ENCODE data around the gene CCDC191.

CCDC191 gene

DNA sequence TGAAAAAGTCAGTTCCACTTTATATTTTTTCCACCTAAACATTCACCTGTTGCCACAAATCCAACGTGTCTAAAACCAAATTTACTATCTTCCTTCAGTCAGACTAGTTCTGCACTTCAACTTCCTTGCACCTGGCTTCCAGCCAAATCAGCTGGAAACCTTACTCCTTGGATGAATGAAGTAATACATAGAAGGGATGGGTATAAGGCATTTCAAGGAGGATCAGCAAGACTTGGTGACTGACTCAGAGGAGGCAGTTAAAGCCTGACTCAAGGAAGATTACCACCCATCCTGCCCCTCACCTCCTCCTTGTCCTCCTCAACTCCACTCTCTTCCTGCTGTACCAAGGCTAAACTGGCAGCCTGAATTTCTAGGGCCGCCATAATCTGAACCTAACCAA lies 37.3 kb upstream of the CCDC191 start:
- ChIA-PET CTCF (no interaction called here), POLR2A (no interaction called here)
- Histone ChIP-seq H3K9me3 (ENCODE audit: control insufficient read depth, insufficient read depth, low read depth, low read length) (no peaks in the 10 kb centered on the region), H3K4me1 (ENCODE audit: control insufficient read depth, insufficient read depth, low read length) (0 out of 2 replicates have a peak, but pooled peaks cover 2% of the 10 kb centered on the region), H3K36me3 (ENCODE audit: control insufficient read depth in 2 of 2, insufficient read depth in 1 of 2, low read length in 2 of 2) (no peaks in the 10 kb centered on the region), H3K4me3 (ENCODE audit: low read depth, low read length) (no peak overlapping the region), H3K27ac (ENCODE audit: extremely low read depth, low read depth, low read length) (no peak overlapping the region)
- TF ChIP-seq ZNF561 (tag by site-specific recombination; IDR thresholded peaks at IDR 0.05; ENCODE audit: borderline replicate concordance), result no peak
- TF ChIP-seq ZNF169 (tag by site-specific recombination; IDR thresholded peaks at IDR 0.05), result no peak
- 0 out of 2 replicates have a peak, but pooled peaks have one; percentile 25 for TF ChIP-seq ZNF600 (tag by site-specific recombination; IDR thresholded peaks at IDR 0.05)
- peak; percentile 17; the same call in 1 of the 2 replicates for TF ChIP-seq ZNF629 (tag by site-specific recombination; IDR thresholded peaks at IDR 0.05)
- no peak for TF ChIP-seq ZNF132 (tag by site-specific recombination; IDR thresholded peaks at IDR 0.05; ENCODE audit: borderline replicate concordance)
- TF ChIP-seq SCRT2 (tag by site-specific recombination; IDR thresholded peaks at IDR 0.05), result peak; percentile 68
- peak; percentile 76; the same call in 1 of the 2 replicates for TF ChIP-seq ZNF660 (tag by site-specific recombination; IDR thresholded peaks at IDR 0.05)

GRCh38 chr3:114093016-114093380 lies 36.7 kb upstream of the CCDC191 start:
- Histone ChIP-seq H3K36me3 (ENCODE audit: control insufficient read depth in 2 of 2, insufficient read depth in 1 of 2, low read length in 2 of 2) (no peaks in the 10 kb centered on the region), H3K9me3 (ENCODE audit: control insufficient read depth, insufficient read depth, low read depth, low read length) (no peaks in the 10 kb centered on the region), H3K4me1 (ENCODE audit: control insufficient read depth, insufficient read depth, low read length) (0 out of 2 replicates have a peak, but pooled peaks cover 2% of the 10 kb centered on the region), H3K4me3 (ENCODE audit: low read depth, low read length) (no peak overlapping the region), H3K27ac (ENCODE audit: extremely low read depth, low read depth, low read length) (no peak overlapping the region)
- ChIA-PET CTCF (interaction anchor here (0.5 to 0.7 kb wide), 2 partner anchors 9 to 206 kb away, joined by 3 to 4 read pairs; no protein-coding TSS in a partner anchor), POLR2A (no interaction called here)
- TF ChIP-seq ZNF202 (tag by site-specific recombination; IDR thresholded peaks at IDR 0.05; ENCODE audit: borderline replicate concordance) (no peak), ZNF391 (tag by site-specific recombination; IDR thresholded peaks at IDR 0.05; ENCODE audit: borderline replicate concordance, low read depth) (no peak), ZNF658 (tag by site-specific recombination; IDR thresholded peaks at IDR 0.05) (no peak), ZNF362 (tag by site-specific recombination; IDR thresholded peaks at IDR 0.05) (no peak), GLI2 (tag by site-specific recombination; IDR thresholded peaks at IDR 0.05; ENCODE audit: borderline replicate concordance, low read depth) (no peak), BCL11A (tag by site-specific recombination; IDR thresholded peaks at IDR 0.05; ENCODE audit: low read depth) (no peak), GFI1B (tag by site-specific recombination; IDR thresholded peaks at IDR 0.05) (no peak), MYNN (tag by site-specific recombination; IDR thresholded peaks at IDR 0.05; ENCODE audit: borderline replicate concordance) (no peak), ZNF426 (tag by site-specific recombination; IDR thresholded peaks at IDR 0.05) (no peak), SCRT2 (tag by site-specific recombination; IDR thresholded peaks at IDR 0.05) (no peak), ZNF830 (tag by site-specific recombination; IDR thresholded peaks at IDR 0.05; ENCODE audit: low read depth) (no peak), ZFP69B (tag by site-specific recombination; IDR thresholded peaks at IDR 0.05) (no peak), ZNF621 (tag by site-specific recombination; IDR thresholded peaks at IDR 0.05) (no peak), ZNF558 (tag by site-specific recombination; IDR thresholded peaks at IDR 0.05) (no peak), ZNF324 (tag by site-specific recombination; IDR thresholded peaks at IDR 0.05) (no peak), GLIS2 (tag by site-specific recombination; IDR thresholded peaks at IDR 0.05) (no peak), ZBTB7A (tag by site-specific recombination; IDR thresholded peaks at IDR 0.05; ENCODE audit: low read depth) (no peak), ZNF157 (tag by site-specific recombination; IDR thresholded peaks at IDR 0.05) (no peak), ZSCAN23 (tag by site-specific recombination; IDR thresholded peaks at IDR 0.05) (no peak)
- TF ChIP-seq, protein P1, sequence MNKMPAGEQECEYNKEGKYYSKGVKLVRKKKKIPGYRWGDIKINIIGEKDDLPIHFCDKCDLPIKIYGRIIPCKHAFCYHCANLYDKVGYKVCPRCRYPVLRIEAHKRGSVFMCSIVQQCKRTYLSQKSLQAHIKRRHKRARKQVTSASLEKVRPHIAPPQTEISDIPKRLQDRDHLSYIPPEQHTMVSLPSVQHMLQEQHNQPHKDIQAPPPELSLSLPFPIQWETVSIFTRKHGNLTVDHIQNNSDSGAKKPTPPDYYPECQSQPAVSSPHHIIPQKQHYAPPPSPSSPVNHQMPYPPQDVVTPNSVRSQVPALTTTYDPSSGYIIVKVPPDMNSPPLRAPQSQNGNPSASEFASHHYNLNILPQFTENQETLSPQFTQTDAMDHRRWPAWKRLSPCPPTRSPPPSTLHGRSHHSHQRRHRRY (tag by site-specific recombination; IDR thresholded peaks at IDR 0.05), result no peak
